Left kidney (tissue), 8 donors: Measurements from ENCODE around the gene ACTL7A. TPM values are rescaled to one million over a fixed set of nuclear protein-coding genes. Genes with fewer than 3 reads are reported as not detected.
"Not testable (repeated sequence)": the region's sequence is repeated elsewhere in the genome, so short reads cannot be mapped to it uniquely, and the experiment has no call there.

Experiments
- DNase-seq: peaks from one replicate; pipeline ENCODE4 v3.0.0-alpha.2; 2013
- long read RNA-seq, 8 donors: transcript quantifications; one replicate each; lab custom pipeline, GENCODE V29; 2026
- polyA plus RNA-seq: library from polyadenylated mRNA; unstranded; fragments of 120-200 nt; gene quantifications from one replicate; pipeline ENCODE4 v1.2.1, GENCODE V29; 2013; ENCODE audit not compliant: insufficient read length

Gene ACTL7A
- polyA plus RNA-seq, result not detected
- long read RNA-seq, donor 1, result 0 reads
- long read RNA-seq, donor 2, result 0 reads
- long read RNA-seq, donor 3, result 0 reads
- long read RNA-seq, donor 4, result 0 reads
- long read RNA-seq, donor 5, result 0 reads
- long read RNA-seq, donor 6, result 0 reads
- long read RNA-seq, donor 7, result 0 reads
- long read RNA-seq, donor 8, partial matches to known transcripts, result 10 of 10 reads
- long read RNA-seq, donor 8, other reads (novel, unspliced or antisense), result 0 of 10 reads

GRCh38 chr9:108861997-108862396 lies at the start of gene ACTL7A:
Gene ACTL7A (plus strand): TSS chr9:108862266. CDS start chr9:108862323, 57 bp downstream.
- no peak for DNase-seq

GRCh38 chr9:108812396-108813025 lies 49.6 kb upstream of the ACTL7A start:
- DNase-seq, result no peak

- no peak for DNase-seq
These were observed 48.0 kb upstream of the ACTL7A start for GRCh38 chr9:108813951-108814601.

GRCh38 chr9:108815156-108815555 lies 46.9 kb upstream of the ACTL7A start:
- DNase-seq, result no peak

- DNase-seq, result no peak
These were observed 46.0 kb upstream of the ACTL7A start for GRCh38 chr9:108816037-108816436.

- no peak for DNase-seq
These were observed 38.2 kb upstream of the ACTL7A start for GRCh38 chr9:108823829-108824228.

GRCh38 chr9:108830272-108830671 lies 31.8 kb upstream of the ACTL7A start:
- no peak for DNase-seq

- no peak for DNase-seq
These were observed 30.4 kb upstream of the ACTL7A start for GRCh38 chr9:108831496-108832178.

GRCh38 chr9:108832179-108832500 lies 29.9 kb upstream of the ACTL7A start:
- no peak for DNase-seq

- DNase-seq, result no peak
These were observed 27.0 kb upstream of the ACTL7A start for GRCh38 chr9:108834959-108835665.

- no peak for DNase-seq
These were observed 26.2 kb upstream of the ACTL7A start for GRCh38 chr9:108835831-108836230.

GRCh38 chr9:108836319-108836718 lies 25.7 kb upstream of the ACTL7A start:
- no peak for DNase-seq

- DNase-seq, result no peak
These were observed 25.3 kb upstream of the ACTL7A start for GRCh38 chr9:108836781-108837180.

GRCh38 chr9:108837530-108837929 lies 24.5 kb upstream of the ACTL7A start:
- DNase-seq, result no peak

GRCh38 chr9:108838017-108838416 lies 24.0 kb upstream of the ACTL7A start:
- no peak for DNase-seq

GRCh38 chr9:108839561-108839960 lies 22.5 kb upstream of the ACTL7A start:
- DNase-seq, result not testable (repeated sequence)

GRCh38 chr9:108842610-108843295 lies 19.3 kb upstream of the ACTL7A start:
- no peak for DNase-seq

- DNase-seq, result no peak
These were observed 17.7 kb upstream of the ACTL7A start for GRCh38 chr9:108844391-108844790.

- DNase-seq, result no peak
These were observed 17.2 kb upstream of the ACTL7A start for GRCh38 chr9:108844856-108845255.

- no peak for DNase-seq
These were observed 16.6 kb upstream of the ACTL7A start for GRCh38 chr9:108845507-108845906.

- no peak for DNase-seq
These were observed 16.1 kb upstream of the ACTL7A start for GRCh38 chr9:108845947-108846346.

GRCh38 chr9:108848296-108848695 lies 13.8 kb upstream of the ACTL7A start:
- not testable (repeated sequence) for DNase-seq
